GM12872 (cell line): ENCODE results near the gene GGT5.

ENCODE experiments used
- TF ChIP-seq, protein P1 (sequence below): IDR thresholded peaks from 3 replicates; pipeline ENCODE4 v1.5.1; 2011; ENCODE audit warnings: low read depth, mild to moderate bottlenecking, low read length, moderate library complexity; ENCODE audit not compliant: insufficient read depth

GGT5 gene

DNA sequence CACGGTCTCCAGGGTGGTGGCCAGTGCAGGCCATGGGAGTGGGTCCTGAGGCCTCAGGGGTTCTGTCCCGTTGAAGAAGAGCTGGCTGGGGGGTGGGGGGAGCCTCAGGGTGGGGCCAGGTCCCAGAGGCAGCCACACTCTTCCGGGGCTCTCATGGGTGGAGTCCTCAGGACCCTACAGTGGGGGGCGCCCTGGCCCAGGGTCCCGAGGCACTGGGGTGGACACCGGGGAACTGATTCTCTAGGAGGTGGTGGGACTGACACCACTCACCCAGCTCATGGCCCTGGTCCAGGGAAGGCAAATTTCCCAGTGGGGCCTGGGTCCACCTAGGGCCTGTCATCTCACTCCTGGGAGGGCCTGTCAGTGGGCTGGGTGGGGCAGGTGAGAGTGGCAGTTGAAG, 12.8 kb downstream of the GGT5 start:
- TF ChIP-seq, protein P1, sequence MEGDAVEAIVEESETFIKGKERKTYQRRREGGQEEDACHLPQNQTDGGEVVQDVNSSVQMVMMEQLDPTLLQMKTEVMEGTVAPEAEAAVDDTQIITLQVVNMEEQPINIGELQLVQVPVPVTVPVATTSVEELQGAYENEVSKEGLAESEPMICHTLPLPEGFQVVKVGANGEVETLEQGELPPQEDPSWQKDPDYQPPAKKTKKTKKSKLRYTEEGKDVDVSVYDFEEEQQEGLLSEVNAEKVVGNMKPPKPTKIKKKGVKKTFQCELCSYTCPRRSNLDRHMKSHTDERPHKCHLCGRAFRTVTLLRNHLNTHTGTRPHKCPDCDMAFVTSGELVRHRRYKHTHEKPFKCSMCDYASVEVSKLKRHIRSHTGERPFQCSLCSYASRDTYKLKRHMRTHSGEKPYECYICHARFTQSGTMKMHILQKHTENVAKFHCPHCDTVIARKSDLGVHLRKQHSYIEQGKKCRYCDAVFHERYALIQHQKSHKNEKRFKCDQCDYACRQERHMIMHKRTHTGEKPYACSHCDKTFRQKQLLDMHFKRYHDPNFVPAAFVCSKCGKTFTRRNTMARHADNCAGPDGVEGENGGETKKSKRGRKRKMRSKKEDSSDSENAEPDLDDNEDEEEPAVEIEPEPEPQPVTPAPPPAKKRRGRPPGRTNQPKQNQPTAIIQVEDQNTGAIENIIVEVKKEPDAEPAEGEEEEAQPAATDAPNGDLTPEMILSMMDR, result no peak

DNA sequence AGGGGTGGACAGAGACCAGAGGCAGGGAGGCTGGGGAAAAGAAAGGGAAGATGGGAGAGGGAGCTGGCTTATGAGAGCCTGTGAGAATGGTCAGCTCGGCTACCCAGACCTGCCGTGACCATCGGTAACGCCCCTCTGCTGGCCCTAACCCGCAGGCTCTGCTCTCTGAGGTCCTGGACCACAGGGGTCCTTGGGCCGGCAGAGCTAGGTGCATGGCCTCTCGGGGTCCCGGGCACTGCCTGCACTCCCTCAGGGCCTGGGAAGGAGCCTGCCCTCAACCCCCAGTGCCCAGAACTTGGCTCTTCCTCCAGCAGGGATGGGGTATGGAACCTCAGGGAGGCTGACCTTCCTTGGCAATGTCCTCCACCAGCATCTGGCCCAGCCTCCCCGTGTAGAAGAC, 13.2 kb downstream of the GGT5 start:
- TF ChIP-seq, protein P1, result no peak

DNA sequence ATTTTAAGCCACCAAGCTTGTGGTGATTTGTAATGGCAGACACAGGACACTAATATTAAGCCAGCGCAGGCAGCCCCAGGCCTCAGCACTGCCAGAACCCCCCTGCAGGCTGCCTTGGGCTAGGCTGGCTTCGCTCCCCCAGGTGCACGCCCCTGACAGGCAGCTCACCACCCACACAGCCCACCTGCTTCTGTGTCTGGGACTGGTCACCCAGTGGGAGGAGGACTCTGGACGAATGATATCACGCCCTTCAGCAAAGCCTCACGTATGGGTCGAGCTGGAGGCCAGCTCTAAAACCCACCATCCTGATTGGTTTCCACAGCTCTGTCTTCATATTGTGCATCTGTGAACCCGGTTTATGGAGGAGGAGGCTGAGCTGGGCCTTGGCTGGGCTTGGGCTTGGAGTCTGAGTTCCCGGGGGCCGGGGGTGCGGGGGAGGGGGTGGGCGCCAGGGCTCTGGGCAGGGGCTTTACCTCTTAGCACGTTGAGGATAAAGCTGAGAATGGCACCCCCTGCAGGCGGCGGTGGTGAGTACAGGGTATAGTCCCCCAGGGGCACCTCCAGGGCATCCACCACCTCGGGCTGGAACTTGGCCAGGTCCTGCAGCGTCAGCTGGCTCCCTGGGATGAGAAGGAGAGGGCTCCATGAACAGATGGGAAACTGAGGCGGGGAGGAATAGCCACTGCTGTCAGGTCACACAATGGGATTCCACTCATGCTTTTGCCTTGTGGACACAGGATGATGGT, 13.8 kb downstream of the GGT5 start:
- TF ChIP-seq, protein P1, result peak; percentile 70

DNA sequence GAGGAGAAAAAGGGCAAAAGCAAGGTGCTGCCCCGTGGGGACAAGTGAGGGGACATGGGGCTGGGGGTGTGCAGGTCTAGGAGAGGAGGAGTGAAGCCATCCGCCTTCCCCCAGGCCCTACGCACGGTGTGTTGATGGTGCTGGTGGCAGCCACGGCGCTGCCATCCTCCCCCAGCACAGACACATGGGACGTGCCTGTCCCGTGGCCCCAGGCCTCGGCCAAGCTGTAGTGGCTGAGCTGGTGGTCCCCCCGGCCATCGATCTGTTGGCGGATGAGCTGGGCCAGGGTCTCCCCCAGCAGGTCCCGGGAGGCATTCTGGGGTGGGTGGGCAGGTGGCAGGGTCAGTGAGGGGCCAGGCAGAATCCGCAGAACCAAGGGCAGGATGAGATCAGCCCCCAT, 18.9 kb downstream of the GGT5 start:
- TF ChIP-seq, protein P1, result no peak

DNA sequence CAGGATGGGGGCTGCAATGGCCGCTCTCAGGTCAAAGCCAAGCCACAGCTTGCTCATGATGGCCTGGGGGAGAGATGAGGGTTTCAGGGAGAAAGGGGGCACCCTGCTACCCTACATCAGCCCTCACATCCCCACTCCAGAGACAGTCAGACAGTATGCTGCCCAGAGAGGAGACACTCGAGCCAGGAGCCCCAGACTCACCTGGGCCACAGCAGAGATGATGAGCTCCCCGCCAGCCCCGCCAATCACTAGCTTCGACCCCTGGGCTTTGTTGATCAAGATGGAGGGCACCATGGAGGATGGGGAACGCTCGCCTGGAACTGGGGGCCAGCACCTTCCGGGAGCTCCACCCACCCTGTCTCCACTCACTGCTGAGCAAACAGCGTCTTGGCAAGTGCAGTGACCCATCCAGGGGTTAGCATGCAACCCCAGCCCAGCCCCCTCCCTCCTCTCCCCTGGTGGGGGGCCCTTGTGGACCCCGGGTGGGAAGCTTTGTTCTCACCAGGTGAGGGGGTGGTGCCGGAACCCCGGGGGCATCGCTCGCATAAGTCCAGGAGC, 19.8 kb downstream of the GGT5 start:
- TF ChIP-seq, protein P1, result no peak

DNA sequence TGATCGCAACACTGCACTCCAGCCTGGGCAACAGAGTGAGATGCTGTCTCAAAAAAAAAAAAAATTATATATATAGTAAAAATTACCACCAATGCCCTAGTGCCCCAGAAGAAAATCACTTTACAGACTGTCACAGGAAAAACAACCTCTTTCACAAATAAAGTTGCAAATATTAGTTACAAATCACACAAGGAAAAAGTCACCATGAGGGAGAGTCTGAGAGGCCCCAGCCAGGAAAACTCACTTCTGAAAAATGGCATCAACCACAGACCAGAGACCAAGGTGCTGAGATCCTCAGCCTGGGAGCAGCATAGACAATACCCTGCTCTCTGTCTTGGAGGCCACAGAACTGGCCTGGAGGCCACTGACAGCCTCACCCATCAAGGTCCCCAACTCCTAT, 20.4 kb downstream of the GGT5 start:
- TF ChIP-seq, protein P1, result no peak

DNA sequence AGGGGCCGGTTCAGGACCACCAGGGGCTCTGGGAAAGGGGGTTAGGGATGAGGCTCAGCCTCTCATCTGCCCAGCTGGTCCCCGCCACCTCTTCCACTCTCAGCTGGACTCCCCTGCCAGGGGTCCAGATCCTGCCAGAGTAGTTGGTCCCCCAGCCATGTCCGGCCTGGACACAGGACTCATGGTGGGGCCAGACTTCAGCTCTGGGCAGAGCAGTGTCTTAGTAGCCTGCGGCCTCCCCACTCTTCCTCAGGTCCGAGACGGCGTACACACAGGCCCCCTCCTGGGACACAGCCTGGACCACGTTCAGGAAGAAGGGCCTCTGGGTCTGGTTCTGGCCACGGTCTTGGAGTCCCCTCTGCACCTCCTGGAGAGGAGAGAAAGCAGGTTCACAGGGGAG, 25.1 kb downstream of the GGT5 start:
- TF ChIP-seq, protein P1, result no peak
